ENCODE data around the gene VPS18. TPM values are rescaled to one million over a fixed set of nuclear protein-coding genes. Genes with fewer than 3 reads are reported as not detected.
A peak's percentile ranks its signal among the peaks of the same experiment; 100 is the strongest.
"Not testable (repeated sequence)": the region's sequence is repeated elsewhere in the genome, so short reads cannot be mapped to it uniquely, and the experiment has no call there.

Gene VPS18
- total and polyA plus RNA-seq, 5 experiments from 2014 or later, result 11.1 to 20.7 (median 19.2) TPM

GRCh38 chr15:40856746-40857145, 37.5 kb upstream of the VPS18 start:
- H3K36me3 Mint-ChIP-seq, result no peaks in the 10 kb centered on the region
- ATAC-seq, result no peak
- POLR2A ChIA-PET, result interaction anchor here (1.1 to 3.9 kb wide), 2 partner anchors 37 to 48 kb away, joined by 3 to 49 read pairs; partner anchors contain the start of gene VPS18

GRCh38 chr15:40857601-40858341, 36.5 kb upstream of the VPS18 start:
- peaks cover 0 to 4% (median 0%) of the 10 kb centered on the region in 5 donors for H3K27me3 Mint-ChIP-seq
- ATAC-seq (peak; percentile 88 to 94), DNase-seq (peak; percentile 63 to 84 (median 78))
- POLR2A ChIA-PET, result interaction anchor here (0.6 to 3.9 kb wide), 5 partner anchors 36 to 351 kb away, joined by 3 to 49 read pairs (median 5); partner anchors contain the start of gene VPS18
- H3K36me3 Mint-ChIP-seq, result no peaks in the 10 kb centered on the region
- H3K4me1 Mint-ChIP-seq, result peaks cover 6 to 15% (median 11%) of the 10 kb centered on the region in 4 donors
- H3K27ac Mint-ChIP-seq, result peak overlapping the region in 2 of 10 donors; percentile 3 to 29
- no peaks in the 10 kb centered on the region for H3K9me3 Mint-ChIP-seq
- H3K4me3 Mint-ChIP-seq, result no peak overlapping the region

More at GRCh38 chr15:40856746-40857145, 37.5 kb upstream of the VPS18 start:
- Mint-ChIP-seq H3K9me3 (no peaks in the 10 kb centered on the region), H3K27ac (no peak overlapping the region), H3K27me3 (peaks cover 0 to 5% (median 0%) of the 10 kb centered on the region in 5 donors), H3K4me3 (no peak overlapping the region), H3K4me1 (peaks cover 6 to 15% (median 11%) of the 10 kb centered on the region in 4 donors)
- DNase-seq, result no peak

- Mint-ChIP-seq H3K36me3 (no peaks in the 10 kb centered on the region), H3K4me3 (no peak overlapping the region), H3K27me3 (peaks cover 0 to 7% (median 0%) of the 10 kb centered on the region in 5 donors), H3K4me1 (peaks cover 6 to 15% (median 11%) of the 10 kb centered on the region in 4 donors), H3K9me3 (no peaks in the 10 kb centered on the region), H3K27ac (peak overlapping the region in 1 of 10 donors; percentile 72)
- POLR2A ChIA-PET, result interaction anchor here (1.0 to 3.9 kb wide), 4 partner anchors 15 to 48 kb away, joined by 4 to 49 read pairs (median 4); partner anchors contain the start of genes RHOV and VPS18
- DNase-seq (no peak), ATAC-seq (no peak)
Observed at GRCh38 chr15:40858706-40859105, 35.5 kb upstream of the VPS18 start.

GRCh38 chr15:40859206-40859851, 34.9 kb upstream of the VPS18 start:
- DNase-seq (peak; percentile 64 to 88 (median 78)), ATAC-seq (peak; percentile 87 to 88)
- Mint-ChIP-seq H3K27ac (peak overlapping the region in 2 of 10 donors; percentile 33 to 52), H3K27me3 (peaks cover 0 to 7% (median 0%) of the 10 kb centered on the region in 5 donors), H3K4me3 (no peak overlapping the region), H3K9me3 (no peaks in the 10 kb centered on the region), H3K4me1 (peaks cover 6 to 15% (median 11%) of the 10 kb centered on the region in 4 donors), H3K36me3 (no peaks in the 10 kb centered on the region)
- POLR2A ChIA-PET, result interaction anchor here (1.2 to 3.9 kb wide), 3 partner anchors 14 to 39 kb away, joined by 4 to 49 read pairs (median 5); partner anchors contain the start of genes RHOV and VPS18

GRCh38 chr15:40861147-40861546, 33.1 kb upstream of the VPS18 start:
- H3K27me3 Mint-ChIP-seq, H3K4me3 Mint-ChIP-seq, H3K36me3 Mint-ChIP-seq, H3K27ac Mint-ChIP-seq, ATAC-seq, H3K9me3 Mint-ChIP-seq, DNase-seq: not testable (repeated sequence)
- peaks cover 6 to 15% (median 11%) of the 10 kb centered on the region in 4 donors for H3K4me1 Mint-ChIP-seq
- POLR2A ChIA-PET, result interaction anchor here (0.5 kb wide), 1 partner anchor 916 kb away, joined by 3 read pairs; no protein-coding TSS in a partner anchor

GRCh38 chr15:40863660-40864270, 30.5 kb upstream of the VPS18 start:
- H3K27ac Mint-ChIP-seq, result peak overlapping the region in 1 of 10 donors; percentile 67
- H3K36me3 Mint-ChIP-seq, result no peaks in the 10 kb centered on the region
- POLR2A ChIA-PET, result no interaction called here
- peaks cover 6 to 9% (median 8%) of the 10 kb centered on the region in 4 donors for H3K4me1 Mint-ChIP-seq
- peaks cover 0 to 7% (median 1%) of the 10 kb centered on the region in 5 donors for H3K27me3 Mint-ChIP-seq
- DNase-seq (no peak), ATAC-seq (no peak)
- H3K4me3 Mint-ChIP-seq, result no peak overlapping the region
- no peaks in the 10 kb centered on the region for H3K9me3 Mint-ChIP-seq

- DNase-seq (no peak), ATAC-seq (no peak)
- POLR2A ChIA-PET, result no interaction called here
- no peaks in the 10 kb centered on the region for H3K9me3 Mint-ChIP-seq
- peaks cover 0 to under 1% (median 0%) of the 10 kb centered on the region in 4 donors for H3K4me1 Mint-ChIP-seq
- H3K4me3 Mint-ChIP-seq, result no peak overlapping the region
- no peak overlapping the region for H3K27ac Mint-ChIP-seq
- H3K36me3 Mint-ChIP-seq, result no peaks in the 10 kb centered on the region
- H3K27me3 Mint-ChIP-seq, result peaks cover 0 to 5% (median 1%) of the 10 kb centered on the region in 5 donors
Observed at GRCh38 chr15:40867199-40867598, 27.1 kb upstream of the VPS18 start.

GRCh38 chr15:40869686-40870085, 24.6 kb upstream of the VPS18 start:
- DNase-seq, result no peak
- POLR2A ChIA-PET, result no interaction called here
- peaks cover 6 to 13% (median 7%) of the 10 kb centered on the region in 4 donors for H3K4me1 Mint-ChIP-seq
- H3K9me3 Mint-ChIP-seq, result no peaks in the 10 kb centered on the region
- no peak overlapping the region for H3K4me3 Mint-ChIP-seq
- H3K36me3 Mint-ChIP-seq, result no peaks in the 10 kb centered on the region
- no peak for ATAC-seq
- peaks cover 0 to 9% (median 4%) of the 10 kb centered on the region in 5 donors for H3K27me3 Mint-ChIP-seq
- H3K27ac Mint-ChIP-seq, result peak overlapping the region in 2 of 10 donors; percentile 10 to 21

- Mint-ChIP-seq H3K9me3 (no peaks in the 10 kb centered on the region), H3K4me3 (peak overlapping the region in 2 of 10 donors; percentile 23 to 51), H3K27ac (no peak overlapping the region), H3K36me3 (no peaks in the 10 kb centered on the region), H3K4me1 (peaks cover 6 to 13% (median 7%) of the 10 kb centered on the region in 4 donors), H3K27me3 (peaks cover 0 to 9% (median 4%) of the 10 kb centered on the region in 5 donors)
- ATAC-seq (no peak), DNase-seq (no peak)
- POLR2A ChIA-PET, result no interaction called here
Observed at GRCh38 chr15:40870716-40871115, 23.5 kb upstream of the VPS18 start.

GRCh38 chr15:40871749-40872617, 22.3 kb upstream of the VPS18 start:
- POLR2A ChIA-PET, result interaction anchor here (0.5 kb wide), 1 partner anchor 54 kb away, joined by 3 read pairs; no protein-coding TSS in a partner anchor
- no peaks in the 10 kb centered on the region for H3K9me3 Mint-ChIP-seq
- peak overlapping the region in 8 of 10 donors; percentile 2 to 62 (median 42) for H3K4me3 Mint-ChIP-seq
- no peak for ATAC-seq
- H3K4me1 Mint-ChIP-seq, result peaks cover 6 to 13% (median 7%) of the 10 kb centered on the region in 4 donors
- H3K27me3 Mint-ChIP-seq, result peaks cover 3 to 12% (median 9%) of the 10 kb centered on the region in 5 donors
- H3K36me3 Mint-ChIP-seq, result no peaks in the 10 kb centered on the region
- H3K27ac Mint-ChIP-seq, result peak overlapping the region in 1 of 10 donors; percentile 18
- no peak for DNase-seq

GRCh38 chr15:40872791-40873693, 21.2 kb upstream of the VPS18 start:
- peaks cover 6 to 13% (median 7%) of the 10 kb centered on the region in 4 donors for H3K4me1 Mint-ChIP-seq
- POLR2A ChIA-PET, result interaction anchor here (1.0 kb wide), 1 partner anchor 14 kb away, joined by 4 read pairs; no protein-coding TSS in a partner anchor

More at GRCh38 chr15:40872791-40873693, 21.2 kb upstream of the VPS18 start:
- ATAC-seq, result no peak
- no peak for DNase-seq
- peak overlapping the region in 2 of 10 donors; percentile 8 to 70 for H3K27ac Mint-ChIP-seq
- H3K4me3 Mint-ChIP-seq, result peak overlapping the region; percentile 71 to 84 (median 79)
- H3K27me3 Mint-ChIP-seq, result peaks cover 3 to 12% (median 9%) of the 10 kb centered on the region in 5 donors
- no peaks in the 10 kb centered on the region for H3K36me3 Mint-ChIP-seq
- H3K9me3 Mint-ChIP-seq, result no peaks in the 10 kb centered on the region
